ENCODE data around the gene SLF2.

DNA sequence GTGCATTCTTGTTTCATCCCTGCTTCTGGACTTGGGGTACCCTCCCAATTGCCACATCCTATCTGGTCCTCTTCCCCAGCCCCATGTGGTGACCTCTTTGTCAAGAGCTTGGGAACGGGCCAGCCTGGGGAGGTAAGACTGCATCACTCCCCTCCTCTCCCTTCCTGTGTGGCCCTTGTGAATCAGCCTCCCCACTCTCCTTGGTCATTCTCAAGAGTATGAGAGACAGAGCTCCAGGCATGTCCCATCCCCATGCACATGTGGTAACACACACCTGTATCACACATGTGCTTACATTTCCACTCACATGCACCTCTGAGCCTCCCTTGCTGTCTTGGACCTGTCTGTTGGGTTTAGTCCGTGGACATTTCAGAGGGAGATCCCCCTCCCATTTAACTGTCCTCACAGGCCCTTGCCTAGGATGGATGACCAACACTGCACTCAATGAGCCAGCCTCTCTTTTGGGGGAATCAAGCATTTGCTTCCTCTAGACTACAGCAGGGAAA, 72.0 kb downstream of the SLF2 start:
- TF ChIP-seq, protein P1, sequence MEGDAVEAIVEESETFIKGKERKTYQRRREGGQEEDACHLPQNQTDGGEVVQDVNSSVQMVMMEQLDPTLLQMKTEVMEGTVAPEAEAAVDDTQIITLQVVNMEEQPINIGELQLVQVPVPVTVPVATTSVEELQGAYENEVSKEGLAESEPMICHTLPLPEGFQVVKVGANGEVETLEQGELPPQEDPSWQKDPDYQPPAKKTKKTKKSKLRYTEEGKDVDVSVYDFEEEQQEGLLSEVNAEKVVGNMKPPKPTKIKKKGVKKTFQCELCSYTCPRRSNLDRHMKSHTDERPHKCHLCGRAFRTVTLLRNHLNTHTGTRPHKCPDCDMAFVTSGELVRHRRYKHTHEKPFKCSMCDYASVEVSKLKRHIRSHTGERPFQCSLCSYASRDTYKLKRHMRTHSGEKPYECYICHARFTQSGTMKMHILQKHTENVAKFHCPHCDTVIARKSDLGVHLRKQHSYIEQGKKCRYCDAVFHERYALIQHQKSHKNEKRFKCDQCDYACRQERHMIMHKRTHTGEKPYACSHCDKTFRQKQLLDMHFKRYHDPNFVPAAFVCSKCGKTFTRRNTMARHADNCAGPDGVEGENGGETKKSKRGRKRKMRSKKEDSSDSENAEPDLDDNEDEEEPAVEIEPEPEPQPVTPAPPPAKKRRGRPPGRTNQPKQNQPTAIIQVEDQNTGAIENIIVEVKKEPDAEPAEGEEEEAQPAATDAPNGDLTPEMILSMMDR (IDR thresholded peaks at IDR 0.05), result no peak
- no peak for TF ChIP-seq POLR2A (IDR thresholded peaks at IDR 0.05)
